WTC11 (cell line): ENCODE data around the gene SAE1. TPM values are rescaled to one million over a fixed set of nuclear protein-coding genes. Genes with fewer than 3 reads are reported as not detected.

Experiments
- ATAC-seq: fragments of 200-7000 bp; cut with Tn5 transposase; 2 replicates; pipeline ENCODE4 v1.10.0; 2021; ENCODE audit warnings: mild to moderate bottlenecking, moderate library complexity
- CTCF ChIA-PET: fragments of 300-600 bp; sonication (Branson Sonifier 250); formaldehyde crosslinking; loops from one replicate; lab custom pipeline; 2021; ENCODE audit warnings: antibody characterized with exemption; lab: Charles Lee
- POLR2A ChIA-PET: fragments of 350-600 bp; sonication (Branson Sonifier 250); formaldehyde crosslinking; loops from one replicate; lab custom pipeline; 2021; ENCODE audit warnings: antibody characterized with exemption; lab: Charles Lee
- DNase-seq: peaks from one replicate; pipeline ENCODE4 v3.0.0; 2021; ENCODE audit warnings: low spot score
- H3K27ac Mint-ChIP-seq: 2 replicates; pipeline ENCODE4 v1.8.0; 2021; ENCODE audit warnings: mixed read lengths
- H3K27me3 Mint-ChIP-seq: 2 replicates; pipeline ENCODE4 v1.8.0; 2021; ENCODE audit warnings: low read depth, mild to moderate bottlenecking, moderate library complexity, mixed read lengths
- H3K36me3 Mint-ChIP-seq: 2 replicates; pipeline ENCODE4 v1.8.0; 2021; ENCODE audit warnings: mixed read lengths
- H3K4me1 Mint-ChIP-seq: 2 replicates; pipeline ENCODE4 v1.8.0; 2022; ENCODE audit warnings: mixed read lengths
- H3K4me3 Mint-ChIP-seq: 2 replicates; pipeline ENCODE4 v1.8.0; 2021; ENCODE audit warnings: mild to moderate bottlenecking, moderate library complexity, mixed read lengths
- H3K9me3 Mint-ChIP-seq: 2 replicates; pipeline ENCODE4 v1.8.0; 2021; ENCODE audit warnings: mixed read lengths
- CREM ChIP-seq: sonication (generic); formaldehyde crosslinking; IDR thresholded peaks from 2 replicates; pipeline ENCODE4 v1.8.1; 2022; ENCODE audit warnings: mild to moderate bottlenecking, missing genetic modification reagents, moderate library complexity
- EMX1 ChIP-seq: fragments of 250-450 bp; sonication (Bioruptor Pico); IDR thresholded peaks from 2 replicates; pipeline ENCODE4 v1.8.0; 2021; ENCODE audit warnings: mild to moderate bottlenecking
- JUN ChIP-seq: sonication (generic); formaldehyde crosslinking; IDR thresholded peaks from 2 replicates; pipeline ENCODE4 v1.8.0; 2023; ENCODE audit warnings: mild to moderate bottlenecking, missing genetic modification reagents
- ZNF232 ChIP-seq: sonication (generic); formaldehyde crosslinking; IDR thresholded peaks from 2 replicates; pipeline ENCODE4 v1.8.0; 2022; ENCODE audit warnings: mild to moderate bottlenecking, missing genetic modification reagents
- ZNF263 ChIP-seq: sonication (generic); formaldehyde crosslinking; IDR thresholded peaks from 2 replicates; pipeline ENCODE4 v1.8.1; 2022; ENCODE audit warnings: low read depth, mild to moderate bottlenecking, moderate library complexity, missing genetic modification reagents
- ZNF423 ChIP-seq: fragments of 250-450 bp; sonication (Bioruptor Pico); IDR thresholded peaks from 2 replicates; pipeline ENCODE4 v2.1.2; 2022; ENCODE audit warnings: mild to moderate bottlenecking, moderate library complexity
- ZNF671 ChIP-seq: fragments of 250-450 bp; sonication (Bioruptor Pico); IDR thresholded peaks from 2 replicates; pipeline ENCODE4 v1.8.0; 2021; ENCODE audit warnings: mild to moderate bottlenecking
- total RNA-seq: library from RNA; stranded (reverse); gene quantifications from 3 replicates; pipeline ENCODE4 v1.2.3, GENCODE V29; 2021
- TF ChIP-seq, protein P1 (sequence below): sonication (generic); formaldehyde crosslinking; IDR thresholded peaks from 2 replicates; pipeline ENCODE4 v1.8.0; 2022; ENCODE audit warnings: mild to moderate bottlenecking, missing genetic modification reagents
- TF ChIP-seq, protein P2 (sequence below): fragments of 200-600 bp; IDR thresholded peaks from 2 replicates; pipeline ENCODE4 v1.8.0; 2022; ENCODE audit warnings: antibody characterized with exemption
- TF ChIP-seq, protein P3 (sequence below): sonication (generic); formaldehyde crosslinking; conservative IDR thresholded peaks from 2 replicates; pipeline ENCODE4 v1.8.1; 2023; ENCODE audit warnings: mild to moderate bottlenecking, low read depth, missing genetic modification reagents, moderate library complexity
- TF ChIP-seq, protein P4 (sequence below): sonication (generic); formaldehyde crosslinking; IDR thresholded peaks from 2 replicates; pipeline ENCODE4 v1.8.0; 2023; ENCODE audit warnings: missing genetic modification reagents
- TF ChIP-seq, protein P5 (sequence below): sonication (generic); formaldehyde crosslinking; IDR thresholded peaks from 2 replicates; pipeline ENCODE4 v1.8.1; 2022; ENCODE audit warnings: mild to moderate bottlenecking, moderate library complexity, missing genetic modification reagents
- TF ChIP-seq, protein P6 (sequence below): fragments of 250-450 bp; sonication (Bioruptor Pico); IDR thresholded peaks from 2 replicates; pipeline ENCODE4 v1.9.0; 2021; ENCODE audit warnings: mild to moderate bottlenecking, borderline replicate concordance
- TF ChIP-seq, protein P7 (sequence below): sonication (generic); formaldehyde crosslinking; IDR thresholded peaks from 2 replicates; pipeline ENCODE4 v1.8.0; 2022; ENCODE audit warnings: mild to moderate bottlenecking, missing genetic modification reagents

Gene SAE1
- total RNA-seq, 1 experiment from 2014 or later, result 224 TPM

DNA sequence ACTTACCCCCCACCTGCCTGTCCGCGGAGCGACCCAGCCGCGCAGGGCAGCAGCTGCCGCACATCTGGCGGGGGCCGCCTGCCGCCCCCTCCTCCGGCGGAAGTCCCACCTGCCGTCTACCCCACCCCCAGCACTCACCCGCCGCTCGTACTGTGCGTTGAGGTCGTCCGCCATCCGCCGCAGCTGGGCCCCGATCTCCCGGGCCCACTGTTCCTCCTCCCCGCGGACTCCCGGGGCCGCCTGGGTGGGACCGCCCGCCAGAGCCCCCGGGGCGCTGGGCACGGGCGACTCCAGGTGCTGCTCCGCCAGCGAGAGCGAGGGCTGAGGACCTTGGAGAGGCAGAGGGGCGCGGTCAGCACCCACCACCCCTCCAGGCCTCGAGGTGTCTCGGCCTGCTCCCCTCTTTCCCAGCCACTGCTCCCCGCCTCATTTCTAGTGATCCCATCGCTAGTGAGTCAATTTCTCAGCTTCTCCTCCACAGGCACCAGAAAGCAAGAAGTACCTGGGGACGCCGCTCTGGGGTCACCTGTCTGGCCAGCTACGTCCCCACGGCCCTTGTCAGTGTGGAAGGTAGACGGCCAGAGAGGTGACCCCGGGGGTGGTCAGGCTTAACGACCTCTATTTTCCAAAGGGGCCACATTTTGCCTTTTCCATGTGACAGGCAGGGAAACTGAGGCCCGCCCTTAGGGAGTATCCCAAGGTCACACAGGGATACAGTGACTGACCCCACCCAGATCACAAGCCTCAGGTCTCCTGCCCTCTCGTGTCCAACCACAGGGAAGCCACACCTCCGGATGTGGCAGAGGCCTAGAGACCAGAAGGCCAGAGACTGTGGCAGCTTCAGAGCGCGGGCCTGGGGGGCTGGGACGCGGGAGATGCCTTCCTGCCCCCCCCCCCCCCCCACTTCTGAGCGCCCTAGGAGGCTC is 96.1 kb downstream of the SAE1 start:
- ATAC-seq (peak; percentile 0; the same call in 1 of the 2 replicates), DNase-seq (no peak)
- Mint-ChIP-seq H3K4me3 (peak overlapping the region; percentile 79), H3K4me1 (peaks cover 21% of the 10 kb centered on the region), H3K27me3 (no peaks in the 10 kb centered on the region; the same call in 1 of the 2 replicates), H3K9me3 (no peaks in the 10 kb centered on the region), H3K27ac (peak overlapping the region; percentile 96), H3K36me3 (peaks cover 12% of the 10 kb centered on the region)
- ChIA-PET POLR2A (interaction anchor here (0.5 to 3.9 kb wide), 13 partner anchors 13 to 213 kb away, joined by 3 to 61 read pairs (median 6); partner anchors contain the start of genes CCDC9, INAFM1 and ZC3H4), CTCF (interaction anchor here (1.1 to 9.0 kb wide), 10 partner anchors 13 to 288 kb away, joined by 3 to 136 read pairs (median 6); partner anchors contain the start of genes CCDC9, INAFM1, NAPA and SAE1)
- TF ChIP-seq, protein P1, sequence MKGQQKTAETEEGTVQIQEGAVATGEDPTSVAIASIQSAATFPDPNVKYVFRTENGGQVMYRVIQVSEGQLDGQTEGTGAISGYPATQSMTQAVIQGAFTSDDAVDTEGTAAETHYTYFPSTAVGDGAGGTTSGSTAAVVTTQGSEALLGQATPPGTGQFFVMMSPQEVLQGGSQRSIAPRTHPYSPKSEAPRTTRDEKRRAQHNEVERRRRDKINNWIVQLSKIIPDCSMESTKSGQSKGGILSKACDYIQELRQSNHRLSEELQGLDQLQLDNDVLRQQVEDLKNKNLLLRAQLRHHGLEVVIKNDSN (CRISPR knock-in tag), result no peak
- TF ChIP-seq, protein P2, sequence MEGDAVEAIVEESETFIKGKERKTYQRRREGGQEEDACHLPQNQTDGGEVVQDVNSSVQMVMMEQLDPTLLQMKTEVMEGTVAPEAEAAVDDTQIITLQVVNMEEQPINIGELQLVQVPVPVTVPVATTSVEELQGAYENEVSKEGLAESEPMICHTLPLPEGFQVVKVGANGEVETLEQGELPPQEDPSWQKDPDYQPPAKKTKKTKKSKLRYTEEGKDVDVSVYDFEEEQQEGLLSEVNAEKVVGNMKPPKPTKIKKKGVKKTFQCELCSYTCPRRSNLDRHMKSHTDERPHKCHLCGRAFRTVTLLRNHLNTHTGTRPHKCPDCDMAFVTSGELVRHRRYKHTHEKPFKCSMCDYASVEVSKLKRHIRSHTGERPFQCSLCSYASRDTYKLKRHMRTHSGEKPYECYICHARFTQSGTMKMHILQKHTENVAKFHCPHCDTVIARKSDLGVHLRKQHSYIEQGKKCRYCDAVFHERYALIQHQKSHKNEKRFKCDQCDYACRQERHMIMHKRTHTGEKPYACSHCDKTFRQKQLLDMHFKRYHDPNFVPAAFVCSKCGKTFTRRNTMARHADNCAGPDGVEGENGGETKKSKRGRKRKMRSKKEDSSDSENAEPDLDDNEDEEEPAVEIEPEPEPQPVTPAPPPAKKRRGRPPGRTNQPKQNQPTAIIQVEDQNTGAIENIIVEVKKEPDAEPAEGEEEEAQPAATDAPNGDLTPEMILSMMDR, result no peak
- TF ChIP-seq ZNF671 (CRISPR knock-in tag) (no peak), ZNF263 (CRISPR knock-in tag) (no peak), EMX1 (CRISPR knock-in tag) (0 out of 2 replicates have a peak, but pooled peaks have one; percentile 37), ZNF423 (0 out of 2 replicates have a peak, but pooled peaks have one; percentile 21), CREM (0 out of 2 replicates have a peak, but pooled peaks have one; percentile 6), JUN (CRISPR knock-in tag) (peak; percentile 0; the same call in 1 of the 2 replicates), ZNF232 (CRISPR knock-in tag) (0 out of 2 replicates have a peak, but pooled peaks have one; percentile 25)
- TF ChIP-seq, protein P3, sequence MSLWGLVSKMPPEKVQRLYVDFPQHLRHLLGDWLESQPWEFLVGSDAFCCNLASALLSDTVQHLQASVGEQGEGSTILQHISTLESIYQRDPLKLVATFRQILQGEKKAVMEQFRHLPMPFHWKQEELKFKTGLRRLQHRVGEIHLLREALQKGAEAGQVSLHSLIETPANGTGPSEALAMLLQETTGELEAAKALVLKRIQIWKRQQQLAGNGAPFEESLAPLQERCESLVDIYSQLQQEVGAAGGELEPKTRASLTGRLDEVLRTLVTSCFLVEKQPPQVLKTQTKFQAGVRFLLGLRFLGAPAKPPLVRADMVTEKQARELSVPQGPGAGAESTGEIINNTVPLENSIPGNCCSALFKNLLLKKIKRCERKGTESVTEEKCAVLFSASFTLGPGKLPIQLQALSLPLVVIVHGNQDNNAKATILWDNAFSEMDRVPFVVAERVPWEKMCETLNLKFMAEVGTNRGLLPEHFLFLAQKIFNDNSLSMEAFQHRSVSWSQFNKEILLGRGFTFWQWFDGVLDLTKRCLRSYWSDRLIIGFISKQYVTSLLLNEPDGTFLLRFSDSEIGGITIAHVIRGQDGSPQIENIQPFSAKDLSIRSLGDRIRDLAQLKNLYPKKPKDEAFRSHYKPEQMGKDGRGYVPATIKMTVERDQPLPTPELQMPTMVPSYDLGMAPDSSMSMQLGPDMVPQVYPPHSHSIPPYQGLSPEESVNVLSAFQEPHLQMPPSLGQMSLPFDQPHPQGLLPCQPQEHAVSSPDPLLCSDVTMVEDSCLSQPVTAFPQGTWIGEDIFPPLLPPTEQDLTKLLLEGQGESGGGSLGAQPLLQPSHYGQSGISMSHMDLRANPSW (CRISPR knock-in tag), result no peak
- TF ChIP-seq, protein P4, sequence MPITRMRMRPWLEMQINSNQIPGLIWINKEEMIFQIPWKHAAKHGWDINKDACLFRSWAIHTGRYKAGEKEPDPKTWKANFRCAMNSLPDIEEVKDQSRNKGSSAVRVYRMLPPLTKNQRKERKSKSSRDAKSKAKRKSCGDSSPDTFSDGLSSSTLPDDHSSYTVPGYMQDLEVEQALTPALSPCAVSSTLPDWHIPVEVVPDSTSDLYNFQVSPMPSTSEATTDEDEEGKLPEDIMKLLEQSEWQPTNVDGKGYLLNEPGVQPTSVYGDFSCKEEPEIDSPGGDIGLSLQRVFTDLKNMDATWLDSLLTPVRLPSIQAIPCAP (CRISPR knock-in tag), result 0 out of 2 replicates have a peak, but pooled peaks have one; percentile 9
- TF ChIP-seq, protein P5, sequence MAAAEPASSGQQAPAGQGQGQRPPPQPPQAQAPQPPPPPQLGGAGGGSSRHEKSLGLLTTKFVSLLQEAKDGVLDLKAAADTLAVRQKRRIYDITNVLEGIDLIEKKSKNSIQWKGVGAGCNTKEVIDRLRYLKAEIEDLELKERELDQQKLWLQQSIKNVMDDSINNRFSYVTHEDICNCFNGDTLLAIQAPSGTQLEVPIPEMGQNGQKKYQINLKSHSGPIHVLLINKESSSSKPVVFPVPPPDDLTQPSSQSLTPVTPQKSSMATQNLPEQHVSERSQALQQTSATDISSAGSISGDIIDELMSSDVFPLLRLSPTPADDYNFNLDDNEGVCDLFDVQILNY (CRISPR knock-in tag), result peak; percentile 40; the same call in 1 of the 2 replicates
- TF ChIP-seq, protein P6, sequence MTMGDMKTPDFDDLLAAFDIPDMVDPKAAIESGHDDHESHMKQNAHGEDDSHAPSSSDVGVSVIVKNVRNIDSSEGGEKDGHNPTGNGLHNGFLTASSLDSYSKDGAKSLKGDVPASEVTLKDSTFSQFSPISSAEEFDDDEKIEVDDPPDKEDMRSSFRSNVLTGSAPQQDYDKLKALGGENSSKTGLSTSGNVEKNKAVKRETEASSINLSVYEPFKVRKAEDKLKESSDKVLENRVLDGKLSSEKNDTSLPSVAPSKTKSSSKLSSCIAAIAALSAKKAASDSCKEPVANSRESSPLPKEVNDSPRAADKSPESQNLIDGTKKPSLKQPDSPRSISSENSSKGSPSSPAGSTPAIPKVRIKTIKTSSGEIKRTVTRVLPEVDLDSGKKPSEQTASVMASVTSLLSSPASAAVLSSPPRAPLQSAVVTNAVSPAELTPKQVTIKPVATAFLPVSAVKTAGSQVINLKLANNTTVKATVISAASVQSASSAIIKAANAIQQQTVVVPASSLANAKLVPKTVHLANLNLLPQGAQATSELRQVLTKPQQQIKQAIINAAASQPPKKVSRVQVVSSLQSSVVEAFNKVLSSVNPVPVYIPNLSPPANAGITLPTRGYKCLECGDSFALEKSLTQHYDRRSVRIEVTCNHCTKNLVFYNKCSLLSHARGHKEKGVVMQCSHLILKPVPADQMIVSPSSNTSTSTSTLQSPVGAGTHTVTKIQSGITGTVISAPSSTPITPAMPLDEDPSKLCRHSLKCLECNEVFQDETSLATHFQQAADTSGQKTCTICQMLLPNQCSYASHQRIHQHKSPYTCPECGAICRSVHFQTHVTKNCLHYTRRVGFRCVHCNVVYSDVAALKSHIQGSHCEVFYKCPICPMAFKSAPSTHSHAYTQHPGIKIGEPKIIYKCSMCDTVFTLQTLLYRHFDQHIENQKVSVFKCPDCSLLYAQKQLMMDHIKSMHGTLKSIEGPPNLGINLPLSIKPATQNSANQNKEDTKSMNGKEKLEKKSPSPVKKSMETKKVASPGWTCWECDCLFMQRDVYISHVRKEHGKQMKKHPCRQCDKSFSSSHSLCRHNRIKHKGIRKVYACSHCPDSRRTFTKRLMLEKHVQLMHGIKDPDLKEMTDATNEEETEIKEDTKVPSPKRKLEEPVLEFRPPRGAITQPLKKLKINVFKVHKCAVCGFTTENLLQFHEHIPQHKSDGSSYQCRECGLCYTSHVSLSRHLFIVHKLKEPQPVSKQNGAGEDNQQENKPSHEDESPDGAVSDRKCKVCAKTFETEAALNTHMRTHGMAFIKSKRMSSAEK (CRISPR knock-in tag), result 0 out of 2 replicates have a peak, but pooled peaks have one; percentile 13
- TF ChIP-seq, protein P7, sequence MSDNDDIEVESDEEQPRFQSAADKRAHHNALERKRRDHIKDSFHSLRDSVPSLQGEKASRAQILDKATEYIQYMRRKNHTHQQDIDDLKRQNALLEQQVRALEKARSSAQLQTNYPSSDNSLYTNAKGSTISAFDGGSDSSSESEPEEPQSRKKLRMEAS, result peak; percentile 10; the same call in 1 of the 2 replicates
